DND-41 (cell line): ENCODE measurements around the gene NFATC2IP.

Experiments
- ATAC-seq: fragments of 200-7000 bp; cut with Tn5 transposase; 3 replicates; pipeline ENCODE4 v1.9.1; 2021; ENCODE audit warnings: low read depth; ENCODE audit not compliant: insufficient read depth
- DNase-seq: peaks from one replicate; pipeline ENCODE4 v3.0.0-alpha.2; 2020
- H2AFZ ChIP-seq: 2 replicates; pipeline ENCODE4 v1.6.0; 2012; ENCODE audit warnings: low read depth, low read length
- H3K27ac ChIP-seq: 2 replicates; pipeline ENCODE4 v1.5.1; 2012; ENCODE audit warnings: low read length, inconsistent platforms
- H3K27me3 ChIP-seq: fragments of 200-600 bp; sonication (generic); 2 replicates; pipeline ENCODE4 v1.6.0; 2012; ENCODE audit warnings: low read length, mild to moderate bottlenecking, inconsistent platforms; ENCODE audit not compliant: insufficient read depth, poor library complexity
- H3K36me3 ChIP-seq: 2 replicates; pipeline ENCODE4 v1.5.1; 2012; ENCODE audit warnings: low read length, inconsistent platforms; ENCODE audit not compliant: insufficient read depth
- H3K4me1 ChIP-seq: 2 replicates; pipeline ENCODE4 v1.5.1; 2012; ENCODE audit warnings: mild to moderate bottlenecking, low read length; ENCODE audit not compliant: insufficient read depth
- H3K4me2 ChIP-seq: 2 replicates; pipeline ENCODE4 v1.6.0; 2012; ENCODE audit warnings: mild to moderate bottlenecking, moderate library complexity, low read length, inconsistent platforms; ENCODE audit not compliant: insufficient read depth
- H3K4me3 ChIP-seq, 2 experiments: fragments of 200-600 bp in 1 of 2; shearing (Covaris generic) in 1 of 2; 2 replicates each; pipeline ENCODE4 v1.5.1; 2012 to 2016; ENCODE audit warnings: inconsistent platforms in 2 of 2, low read length in 2 of 2, mild to moderate bottlenecking in 2 of 2, low read depth in 1 of 2, moderate library complexity in 1 of 2
- H3K79me2 ChIP-seq: 2 replicates; pipeline ENCODE4 v1.6.0; 2012; ENCODE audit warnings: low read length, inconsistent platforms; ENCODE audit not compliant: insufficient read depth
- H3K9ac ChIP-seq: 2 replicates; pipeline ENCODE4 v1.6.0; 2012; ENCODE audit warnings: low read depth, mild to moderate bottlenecking, inconsistent platforms, low read length, moderate library complexity
- H3K9me3 ChIP-seq: 2 replicates; pipeline ENCODE4 v1.5.1; 2012; ENCODE audit warnings: low read length, moderate library complexity, mild to moderate bottlenecking, inconsistent platforms; ENCODE audit not compliant: insufficient read depth, severe bottlenecking
- H4K20me1 ChIP-seq: 2 replicates; pipeline ENCODE4 v1.6.0; 2012; ENCODE audit warnings: low read length; ENCODE audit not compliant: insufficient read depth
- CTCF ChIP-seq: IDR thresholded peaks from 2 replicates; pipeline ENCODE4 v1.5.1; 2012; ENCODE audit warnings: borderline replicate concordance, low read length, moderate library complexity, mild to moderate bottlenecking; ENCODE audit not compliant: poor library complexity, severe bottlenecking; ENCODE audit errors: extremely low read depth
- EZH2 ChIP-seq: IDR thresholded peaks from 3 replicates; pipeline ENCODE4 v1.6.1; 2012; ENCODE audit warnings: borderline replicate concordance, low read depth, mild to moderate bottlenecking, moderate library complexity, low read length, inconsistent platforms; ENCODE audit not compliant: severe bottlenecking

NFATC2IP gene

GRCh38 chr16:28917095-28917494, 33.6 kb upstream of the NFATC2IP start:
- no peak overlapping the region for H3K27ac ChIP-seq
- no peaks in the 10 kb centered on the region for H3K79me2 ChIP-seq
- no peak overlapping the region for H3K9ac ChIP-seq
- H3K4me2 ChIP-seq = no peak overlapping the region
- DNase-seq (no peak), ATAC-seq (no peak)
- no peaks in the 10 kb centered on the region for H4K20me1 ChIP-seq
- no peaks in the 10 kb centered on the region for H3K4me1 ChIP-seq
- TF ChIP-seq EZH2 (no peak), CTCF (no peak)
- H3K27me3 ChIP-seq = no peaks in the 10 kb centered on the region
- H3K36me3 ChIP-seq = peaks cover 37% of the 10 kb centered on the region
- no peaks in the 10 kb centered on the region for H3K9me3 ChIP-seq
- no peak overlapping the region for H2AFZ ChIP-seq
- H3K4me3 ChIP-seq = no peak overlapping the region

GRCh38 chr16:28918698-28919097, 32.0 kb upstream of the NFATC2IP start:
- ATAC-seq = no peak
- TF ChIP-seq EZH2 (no peak), CTCF (no peak)
- H3K36me3 ChIP-seq = peaks cover 41% of the 10 kb centered on the region

GRCh38 chr16:28923231-28923587, 27.5 kb upstream of the NFATC2IP start:
- Histone ChIP-seq H2AFZ (no peak overlapping the region), H3K79me2 (no peaks in the 10 kb centered on the region), H3K4me2 (no peak overlapping the region), H3K4me3 (no peak overlapping the region), H3K27me3 (no peaks in the 10 kb centered on the region), H3K9me3 (no peaks in the 10 kb centered on the region), H3K36me3 (peaks cover 16% of the 10 kb centered on the region), H3K9ac (no peak overlapping the region), H3K27ac (no peak overlapping the region), H3K4me1 (peaks cover 14% of the 10 kb centered on the region), H4K20me1 (peaks cover 2% of the 10 kb centered on the region; the same call in 1 of the 2 replicates)
- no peak for ATAC-seq
- DNase-seq = no peak
- no peak for TF ChIP-seq CTCF

More at GRCh38 chr16:28918698-28919097, 32.0 kb upstream of the NFATC2IP start:
- Histone ChIP-seq H3K9ac (no peak overlapping the region), H3K79me2 (no peaks in the 10 kb centered on the region), H3K4me3 (no peak overlapping the region), H3K4me2 (no peak overlapping the region), H3K27me3 (no peaks in the 10 kb centered on the region), H3K27ac (no peak overlapping the region), H4K20me1 (no peaks in the 10 kb centered on the region), H3K4me1 (no peaks in the 10 kb centered on the region), H2AFZ (no peak overlapping the region), H3K9me3 (no peaks in the 10 kb centered on the region)
- DNase-seq = no peak

- peaks cover 14% of the 10 kb centered on the region for H3K4me1 ChIP-seq
- H3K9ac ChIP-seq = peak overlapping the region; percentile 95; the same call in 1 of the 2 replicates
- peak overlapping the region; percentile 74 for H3K4me2 ChIP-seq
- peaks cover 2% of the 10 kb centered on the region; the same call in 1 of the 2 replicates for H4K20me1 ChIP-seq
- no peaks in the 10 kb centered on the region for H3K9me3 ChIP-seq
- H3K27me3 ChIP-seq = no peaks in the 10 kb centered on the region
- no peaks in the 10 kb centered on the region for H3K79me2 ChIP-seq
- DNase-seq (no peak), ATAC-seq (no peak)
- TF ChIP-seq CTCF = no peak
- peak overlapping the region in 1 of 2 experiments; percentile 73; a peak in 2 of 4 replicates for H3K4me3 ChIP-seq
- H2AFZ ChIP-seq = no peak overlapping the region; the same call in 1 of the 2 replicates
- peaks cover 14% of the 10 kb centered on the region for H3K36me3 ChIP-seq
- peak overlapping the region; percentile 34; the same call in 1 of the 2 replicates for H3K27ac ChIP-seq
Measured at GRCh38 chr16:28923652-28924398, 26.9 kb upstream of the NFATC2IP start.
